Small intestine (tissue), 7 donors: ENCODE measurements around the gene ACBD5. TPM values are rescaled to one million over a fixed set of nuclear protein-coding genes. Genes with fewer than 3 reads are reported as not detected.
"Not testable (repeated sequence)": the region's sequence is repeated elsewhere in the genome, so short reads cannot be mapped to it uniquely, and the experiment has no call there.

Experiments used
- DNase-seq, 2 donors: peaks; one replicate each; pipeline versions ENCODE4 v3.0.0 to v3.0.0-alpha.2; 2013
- FAIRE-seq: peaks from 2 replicates; lab custom pipeline; 2012; peaks lifted over from hg19 to GRCh38; lab: Jason Lieb, UNC
- H3K27ac ChIP-seq, 3 donors: one replicate each; pipeline ENCODE4 v1.5.1; 2013; ENCODE audit warnings: low read length in 2 of 3, mild to moderate bottlenecking in 2 of 3, control low read depth in 1 of 3, inconsistent platforms in 1 of 3, low read depth in 1 of 3, moderate library complexity in 1 of 3
- H3K27me3 ChIP-seq, 3 donors: one replicate each; pipeline ENCODE4 v1.6.1; 2013; ENCODE audit warnings: low read length in 3 of 3, inconsistent platforms in 1 of 3; ENCODE audit not compliant: control insufficient read depth in 3 of 3, insufficient read depth in 3 of 3
- H3K36me3 ChIP-seq, 3 donors: one replicate each; pipeline ENCODE4 v1.6.1; 2013; ENCODE audit warnings: low read length in 3 of 3, inconsistent platforms in 1 of 3, low read depth in 1 of 3, mild to moderate bottlenecking in 1 of 3, moderate library complexity in 1 of 3; ENCODE audit not compliant: control insufficient read depth in 3 of 3, insufficient read depth in 2 of 3
- H3K4me1 ChIP-seq, 3 donors: one replicate each; pipeline ENCODE4 v1.6.1; 2013; ENCODE audit warnings: low read length in 2 of 3, inconsistent platforms in 1 of 3, low read depth in 1 of 3, mild to moderate bottlenecking in 1 of 3, moderate library complexity in 1 of 3; ENCODE audit not compliant: control insufficient read depth in 3 of 3, insufficient read depth in 2 of 3
- H3K4me3 ChIP-seq, 3 donors: one replicate each; pipeline ENCODE4 v1.5.1; 2013; ENCODE audit warnings: low read length in 3 of 3, control low read depth in 1 of 3, inconsistent platforms in 1 of 3, low read depth in 1 of 3, mild to moderate bottlenecking in 1 of 3, moderate library complexity in 1 of 3
- H3K9me3 ChIP-seq, 2 donors: one replicate each; pipeline ENCODE4 v1.6.1; 2013; ENCODE audit warnings: low read depth in 1 of 2, low read length in 1 of 2; ENCODE audit not compliant: control insufficient read depth in 2 of 2, insufficient read depth in 1 of 2
- WGBS, 3 donors: extraction: QIAGEN DNeasy Blood & Tissue Kit; methylation state at CpG; one replicate each; pipeline ENCODE4 v1.1.7; 2013; 5-methylcytosine and 5-hydroxymethylcytosine counted together
- polyA plus RNA-seq, 4 donors: library from polyadenylated mRNA; stranded (reverse) in 3 of 4; unstranded in 1 of 4; fragments of 200-250 nt in 3 of 4; fragments of 120-200 nt in 1 of 4; gene quantifications; one replicate each; pipeline versions ENCODE4 v1.2.1 to v1.2.3, GENCODE V29; 2013
- donor health status: healthy with polysubstance abuse.
- donor health status: control.
- donor health status: control.
- donor health status: Bipolar disorder and iron deficiency.
- donor health status: healthy.

Gene ACBD5
- polyA plus RNA-seq, 4 donors: 21.8 to 61.5 (median 43.2) TPM

GRCh38 chr10:27244976-27245375, 4.4 kb upstream of the ACBD5 start:
- Histone ChIP-seq H3K27me3 (no peaks in the 10 kb centered on the region), H3K36me3 (no peaks in the 10 kb centered on the region), H3K4me3 (no peak overlapping the region), H3K27ac (no peak overlapping the region), H3K9me3 (no peaks in the 10 kb centered on the region), H3K4me1 (peaks cover 0 to 13% (median 8%) of the 10 kb centered on the region in 3 donors)
- WGBS, 3 donors: 57 to 94% (median 62%) methylated on average over 1 of the region's 1 CpG
- DNase-seq (no peak), FAIRE-seq (no peak)

- DNase-seq (peak; percentile 82 to 89), FAIRE-seq (no peak)
- 7 to 18% (median 14%) methylated on average over 11 to 12 of the region's 12 CpGs for WGBS, 3 donors
- Histone ChIP-seq H3K9me3 (no peaks in the 10 kb centered on the region), H3K4me1 (peaks cover 0 to 21% (median 8%) of the 10 kb centered on the region in 3 donors), H3K27ac (peak overlapping the region; percentile 83 to 100 (median 94)), H3K4me3 (peak overlapping the region; percentile 37 to 92 (median 46)), H3K27me3 (no peaks in the 10 kb centered on the region), H3K36me3 (peaks cover 0 to 5% (median 0%) of the 10 kb centered on the region in 3 donors)
These were observed 2.5 kb upstream of the ACBD5 start for GRCh38 chr10:27242951-27243551.

GRCh38 chr10:27242473-27242950, 1.9 kb upstream of the ACBD5 start:
- Histone ChIP-seq H3K4me3 (peak overlapping the region; percentile 37 to 92 (median 62)), H3K9me3 (no peaks in the 10 kb centered on the region), H3K27ac (peak overlapping the region; percentile 84 to 100 (median 94)), H3K36me3 (peaks cover 0 to 11% (median 0%) of the 10 kb centered on the region in 3 donors), H3K4me1 (peaks cover 0 to 21% (median 8%) of the 10 kb centered on the region in 3 donors), H3K27me3 (no peaks in the 10 kb centered on the region)
- FAIRE-seq (no peak), DNase-seq (no peak)
- 0 to 1% (median 1%) methylated on average over 6 of the region's 6 CpGs for WGBS, 3 donors

GRCh38 chr10:27241652-27242472, 1.3 kb upstream of the ACBD5 start:
- H3K27ac ChIP-seq: peak overlapping the region; percentile 84 to 100 (median 94)
- peak overlapping the region; percentile 62 to 92 (median 66) for H3K4me3 ChIP-seq
- no peaks in the 10 kb centered on the region for H3K27me3 ChIP-seq
- DNase-seq (peak; percentile 94 to 99), FAIRE-seq (no peak)
- peaks cover 0 to 11% (median 0%) of the 10 kb centered on the region in 3 donors for H3K36me3 ChIP-seq
- no peaks in the 10 kb centered on the region for H3K9me3 ChIP-seq
- H3K4me1 ChIP-seq: peaks cover 0 to 21% (median 8%) of the 10 kb centered on the region in 3 donors
- WGBS, 3 donors: 2 to 3% (median 2%) methylated on average over 56 to 59 of the region's 59 CpGs

GRCh38 chr10:27241010-27241651, 534 bp upstream of the ACBD5 start:
- DNase-seq (peak in 1 of 2 donors; percentile 32), FAIRE-seq (no peak)
- WGBS, 3 donors: 9 to 17% (median 15%) methylated on average over 33 of the region's 33 CpGs
- peak overlapping the region; percentile 62 to 92 (median 66) for H3K4me3 ChIP-seq
- no peaks in the 10 kb centered on the region for H3K9me3 ChIP-seq
- H3K36me3 ChIP-seq: peaks cover 0 to 11% (median 0%) of the 10 kb centered on the region in 3 donors
- H3K27me3 ChIP-seq: no peaks in the 10 kb centered on the region
- peak overlapping the region; percentile 84 to 100 (median 94) for H3K27ac ChIP-seq
- H3K4me1 ChIP-seq: peaks cover 0 to 21% (median 8%) of the 10 kb centered on the region in 3 donors

GRCh38 chr10:27237531-27237930, 3.1 kb downstream of the ACBD5 start:
- FAIRE-seq, H3K27ac ChIP-seq, DNase-seq, H3K27me3 ChIP-seq, H3K9me3 ChIP-seq, H3K4me3 ChIP-seq: not testable (repeated sequence)
- peaks cover 0 to 21% (median 3%) of the 10 kb centered on the region in 3 donors for H3K4me1 ChIP-seq
- WGBS, 3 donors: 57 to 72% (median 70%) methylated on average over 8 of the region's 8 CpGs
- peaks cover 0 to 23% (median 0%) of the 10 kb centered on the region in 3 donors for H3K36me3 ChIP-seq

- Histone ChIP-seq H3K4me1 (peaks cover 0 to 21% (median 3%) of the 10 kb centered on the region in 3 donors), H3K36me3 (peaks cover 0 to 27% (median 0%) of the 10 kb centered on the region in 3 donors)
- not testable (repeated sequence) for H3K4me3 ChIP-seq, FAIRE-seq, H3K27me3 ChIP-seq, H3K27ac ChIP-seq, H3K9me3 ChIP-seq
- peak in 1 of 2 donors; percentile 25 for DNase-seq
- WGBS, 3 donors: 29 to 55% (median 54%) methylated on average over 9 of the region's 9 CpGs
These were observed 3.9 kb downstream of the ACBD5 start for GRCh38 chr10:27236589-27237128.
